Panc1 (cell line): ENCODE results near the gene G2E3.

Experiments
- POLR2AphosphoS5 ChIP-seq: IDR thresholded peaks from 2 replicates; pipeline ENCODE4 v1.6.1; 2012; ENCODE audit warnings: mild to moderate bottlenecking, low read depth, low read length, moderate library complexity
- SIN3A ChIP-seq: IDR thresholded peaks from 2 replicates; pipeline ENCODE4 v1.6.1; 2012; ENCODE audit warnings: low read depth, mild to moderate bottlenecking, low read length, moderate library complexity, borderline replicate concordance; ENCODE audit not compliant: insufficient read depth
- TF ChIP-seq, protein P1 (sequence below): fragments of 450-650 bp; IDR thresholded peaks from 2 replicates; pipeline ENCODE4 v1.5.1; 2017; ENCODE audit warnings: mild to moderate bottlenecking
- TF ChIP-seq, protein P2 (sequence below), 2 experiments: IDR thresholded peaks; 2 replicates each; pipeline ENCODE4 v1.6.1; 2011 to 2012; ENCODE audit warnings: low read depth in 2 of 2, control low read depth in 1 of 2, low read length in 1 of 2, mild to moderate bottlenecking in 1 of 2, moderate library complexity in 1 of 2; ENCODE audit not compliant: insufficient read depth in 1 of 2

- TF ChIP-seq, protein P1, sequence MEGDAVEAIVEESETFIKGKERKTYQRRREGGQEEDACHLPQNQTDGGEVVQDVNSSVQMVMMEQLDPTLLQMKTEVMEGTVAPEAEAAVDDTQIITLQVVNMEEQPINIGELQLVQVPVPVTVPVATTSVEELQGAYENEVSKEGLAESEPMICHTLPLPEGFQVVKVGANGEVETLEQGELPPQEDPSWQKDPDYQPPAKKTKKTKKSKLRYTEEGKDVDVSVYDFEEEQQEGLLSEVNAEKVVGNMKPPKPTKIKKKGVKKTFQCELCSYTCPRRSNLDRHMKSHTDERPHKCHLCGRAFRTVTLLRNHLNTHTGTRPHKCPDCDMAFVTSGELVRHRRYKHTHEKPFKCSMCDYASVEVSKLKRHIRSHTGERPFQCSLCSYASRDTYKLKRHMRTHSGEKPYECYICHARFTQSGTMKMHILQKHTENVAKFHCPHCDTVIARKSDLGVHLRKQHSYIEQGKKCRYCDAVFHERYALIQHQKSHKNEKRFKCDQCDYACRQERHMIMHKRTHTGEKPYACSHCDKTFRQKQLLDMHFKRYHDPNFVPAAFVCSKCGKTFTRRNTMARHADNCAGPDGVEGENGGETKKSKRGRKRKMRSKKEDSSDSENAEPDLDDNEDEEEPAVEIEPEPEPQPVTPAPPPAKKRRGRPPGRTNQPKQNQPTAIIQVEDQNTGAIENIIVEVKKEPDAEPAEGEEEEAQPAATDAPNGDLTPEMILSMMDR, result no peak
- TF ChIP-seq, protein P2, sequence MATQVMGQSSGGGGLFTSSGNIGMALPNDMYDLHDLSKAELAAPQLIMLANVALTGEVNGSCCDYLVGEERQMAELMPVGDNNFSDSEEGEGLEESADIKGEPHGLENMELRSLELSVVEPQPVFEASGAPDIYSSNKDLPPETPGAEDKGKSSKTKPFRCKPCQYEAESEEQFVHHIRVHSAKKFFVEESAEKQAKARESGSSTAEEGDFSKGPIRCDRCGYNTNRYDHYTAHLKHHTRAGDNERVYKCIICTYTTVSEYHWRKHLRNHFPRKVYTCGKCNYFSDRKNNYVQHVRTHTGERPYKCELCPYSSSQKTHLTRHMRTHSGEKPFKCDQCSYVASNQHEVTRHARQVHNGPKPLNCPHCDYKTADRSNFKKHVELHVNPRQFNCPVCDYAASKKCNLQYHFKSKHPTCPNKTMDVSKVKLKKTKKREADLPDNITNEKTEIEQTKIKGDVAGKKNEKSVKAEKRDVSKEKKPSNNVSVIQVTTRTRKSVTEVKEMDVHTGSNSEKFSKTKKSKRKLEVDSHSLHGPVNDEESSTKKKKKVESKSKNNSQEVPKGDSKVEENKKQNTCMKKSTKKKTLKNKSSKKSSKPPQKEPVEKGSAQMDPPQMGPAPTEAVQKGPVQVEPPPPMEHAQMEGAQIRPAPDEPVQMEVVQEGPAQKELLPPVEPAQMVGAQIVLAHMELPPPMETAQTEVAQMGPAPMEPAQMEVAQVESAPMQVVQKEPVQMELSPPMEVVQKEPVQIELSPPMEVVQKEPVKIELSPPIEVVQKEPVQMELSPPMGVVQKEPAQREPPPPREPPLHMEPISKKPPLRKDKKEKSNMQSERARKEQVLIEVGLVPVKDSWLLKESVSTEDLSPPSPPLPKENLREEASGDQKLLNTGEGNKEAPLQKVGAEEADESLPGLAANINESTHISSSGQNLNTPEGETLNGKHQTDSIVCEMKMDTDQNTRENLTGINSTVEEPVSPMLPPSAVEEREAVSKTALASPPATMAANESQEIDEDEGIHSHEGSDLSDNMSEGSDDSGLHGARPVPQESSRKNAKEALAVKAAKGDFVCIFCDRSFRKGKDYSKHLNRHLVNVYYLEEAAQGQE (IDR thresholded peaks at IDR 0.05; ENCODE audit: insufficient read depth in 1 of 2, low read depth in 2 of 2, low read length in 1 of 2), result peak; percentile 37 to 47; a peak in 1 of 4 replicates
- TF ChIP-seq POLR2AphosphoS5, result no peak
- no peak for TF ChIP-seq SIN3A
These were observed 30.8 kb upstream of the G2E3 start for GRCh38 chr14:30528119-30528518.
